IPS DF 6.9 (cell line): ENCODE data around the gene LHPP.

Experiments used
- DNase-seq: peaks from one replicate; pipeline ENCODE4 v3.0.0-alpha.2; 2013; ENCODE audit warnings: low read depth, low spot score
- H3K27ac ChIP-seq: one replicate; pipeline ENCODE4 v1.5.1; 2013; ENCODE audit warnings: low read length, control low read depth
- H3K27me3 ChIP-seq: 2 replicates; pipeline ENCODE4 v1.6.1; 2013; ENCODE audit warnings: mild to moderate bottlenecking, low read length; ENCODE audit not compliant: control insufficient read depth, insufficient read depth
- H3K36me3 ChIP-seq: 2 replicates; pipeline ENCODE4 v1.6.1; 2013; ENCODE audit warnings: low read length; ENCODE audit not compliant: control insufficient read depth, insufficient read depth
- H3K4me1 ChIP-seq: 2 replicates; pipeline ENCODE4 v1.6.1; 2013; ENCODE audit warnings: low read length; ENCODE audit not compliant: control insufficient read depth, insufficient read depth
- H3K4me3 ChIP-seq: 2 replicates; pipeline ENCODE4 v1.5.1; 2013; ENCODE audit warnings: mild to moderate bottlenecking, low read length
- H3K9me3 ChIP-seq: 2 replicates; pipeline ENCODE4 v1.6.1; 2013; ENCODE audit warnings: low read length, inconsistent platforms; ENCODE audit not compliant: control insufficient read depth, insufficient read depth
- WGBS: extraction: QIAGEN DNeasy Blood & Tissue Kit; methylation state at CpG from one replicate; pipeline ENCODE4 v1.1.7; 2013; ENCODE audit warnings: mixed read lengths, missing lambda C conversion rate; ENCODE audit not compliant: insufficient read length, insufficient coverage; 5-methylcytosine and 5-hydroxymethylcytosine counted together

The LHPP gene

DNA sequence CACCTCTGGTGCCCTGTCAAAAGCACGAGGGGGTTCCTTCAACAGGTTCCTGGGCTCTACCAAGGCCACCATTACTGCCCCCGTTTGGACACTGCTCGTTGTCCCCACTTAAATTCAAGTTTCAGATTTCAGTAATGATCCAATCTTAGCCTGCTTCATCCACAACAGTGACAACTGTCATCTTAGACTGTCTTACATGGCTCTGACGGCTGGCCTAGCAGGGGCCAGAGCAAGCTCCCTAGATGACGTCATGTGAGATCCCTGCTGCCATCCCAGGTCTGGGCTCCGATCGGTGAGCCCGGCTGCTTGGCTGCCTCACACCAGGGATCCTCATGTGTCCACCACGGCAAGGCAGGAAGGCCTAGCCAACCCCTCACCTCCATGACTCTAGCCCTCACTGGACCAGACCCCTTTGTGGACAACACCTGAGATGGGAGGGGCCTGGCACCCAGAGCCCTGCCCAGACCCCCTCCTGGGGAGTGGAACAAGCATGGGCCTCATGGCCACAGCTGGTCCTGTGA, 200.1 kb downstream of the LHPP start:
- H3K4me3 ChIP-seq = no peak overlapping the region
- no peaks in the 10 kb centered on the region for H3K27me3 ChIP-seq
- no peaks in the 10 kb centered on the region for H3K9me3 ChIP-seq
- WGBS = no CpG with 5 or more reads among the region's 9 CpGs
- no peak overlapping the region for H3K27ac ChIP-seq
- DNase-seq = no peak
- no peaks in the 10 kb centered on the region for H3K36me3 ChIP-seq
- H3K4me1 ChIP-seq = no peaks in the 10 kb centered on the region

GRCh38 chr10:124663228-124663627, 201.6 kb downstream of the LHPP start:
- H3K9me3 ChIP-seq = no peaks in the 10 kb centered on the region
- no CpG with 5 or more reads among the region's 8 CpGs for WGBS
- no peak for DNase-seq
- no peaks in the 10 kb centered on the region for H3K36me3 ChIP-seq
- no peak overlapping the region for H3K27ac ChIP-seq
- no peaks in the 10 kb centered on the region for H3K27me3 ChIP-seq
- H3K4me1 ChIP-seq = no peaks in the 10 kb centered on the region
- no peak overlapping the region; the same call in 1 of the 2 replicates for H3K4me3 ChIP-seq
